ENCODE results near the gene CDC37L1.
A peak's percentile ranks its signal among the peaks of the same experiment; 100 is the strongest.

GRCh38 chr9:4666042-4666699, 13.2 kb upstream of the CDC37L1 start, which contains the start of gene SPATA6L:
- TF ChIP-seq CTCF (IDR thresholded peaks at IDR 0.05) (no peak), POLR2A (IDR thresholded peaks at IDR 0.05) (peak; percentile 33)
